K562 (cell line): ENCODE measurements around the gene SNAI1. TPM values are rescaled to one million over a fixed set of nuclear protein-coding genes. Genes with fewer than 3 reads are reported as not detected.
A peak's percentile ranks its signal among the peaks of the same experiment; 100 is the strongest.

ENCODE experiments used
- BRD9 ChIP-seq: fragments of 450-650 bp; IDR thresholded peaks from 2 replicates; pipeline ENCODE4 v1.6.1; 2018; ENCODE audit warnings: low read depth; ENCODE audit not compliant: partially characterized antibody
- CBFA2T2 ChIP-seq: fragments of 450-650 bp; conservative IDR thresholded peaks from 2 replicates; pipeline ENCODE4 v1.6.1; 2017; ENCODE audit warnings: mild to moderate bottlenecking
- CCNT2 ChIP-seq: IDR thresholded peaks from 2 replicates; pipeline ENCODE4 v1.6.1; 2011; ENCODE audit warnings: borderline replicate concordance, low read depth, mild to moderate bottlenecking, moderate library complexity, mixed read lengths, low read length; ENCODE audit not compliant: insufficient read length; ENCODE audit errors: extremely low read depth
- CXXC5 ChIP-seq: fragments of 250-450 bp; sonication (Bioruptor Pico); IDR thresholded peaks from 2 replicates; pipeline ENCODE4 v1.8.0; 2022; ENCODE audit warnings: inconsistent platforms, mild to moderate bottlenecking, moderate library complexity
- KLF1 ChIP-seq: fragments of 450-650 bp; IDR thresholded peaks from 2 replicates; pipeline ENCODE4 v1.6.1; 2016; ENCODE audit warnings: missing genetic modification characterization, missing compliant biosample characterization
- KLF13 ChIP-seq: fragments of 450-650 bp; IDR thresholded peaks from 2 replicates; pipeline ENCODE4 v1.6.1; 2016; ENCODE audit warnings: missing genetic modification characterization, low read depth, mild to moderate bottlenecking, missing compliant biosample characterization, moderate library complexity, borderline replicate concordance
- L3MBTL2 ChIP-seq: fragments of 450-650 bp; IDR thresholded peaks from 2 replicates; pipeline ENCODE4 v1.6.1; 2016; ENCODE audit warnings: mild to moderate bottlenecking, moderate library complexity
- NFXL1 ChIP-seq: fragments of 450-650 bp; formaldehyde crosslinking; IDR thresholded peaks from 2 replicates; pipeline ENCODE4 v1.4.0; 2021; ENCODE audit warnings: mild to moderate bottlenecking
- NRF1 ChIP-seq, 2 experiments: fragments of 450-650 bp; IDR thresholded peaks in 1 of 2; conservative IDR thresholded peaks in 1 of 2; 2 replicates each; pipeline ENCODE4 v1.6.1; 2014; ENCODE audit warnings: mild to moderate bottlenecking in 2 of 2
- PRDM10 ChIP-seq: fragments of 450-650 bp; IDR thresholded peaks from 2 replicates; pipeline ENCODE4 v1.6.1; 2018; ENCODE audit not compliant: partially characterized antibody
- RAD51 ChIP-seq: fragments of 450-650 bp; IDR thresholded peaks from 2 replicates; pipeline ENCODE4 v1.7.1; 2016; ENCODE audit warnings: low read depth, mild to moderate bottlenecking, borderline replicate concordance
- TRIM24 ChIP-seq, 2 experiments: fragments of 450-650 bp; IDR thresholded peaks; 2 replicates each; pipeline ENCODE4 v1.6.1; 2016
- ZBTB17 ChIP-seq: fragments of 450-650 bp; formaldehyde crosslinking; IDR thresholded peaks from 2 replicates; pipeline ENCODE4 v1.4.0; 2020; ENCODE audit warnings: mild to moderate bottlenecking
- ZHX1 ChIP-seq: fragments of 150-350 bp; conservative IDR thresholded peaks from 2 replicates; pipeline ENCODE4 v1.6.1; 2014; ENCODE audit warnings: low read length
- ZNF668 ChIP-seq: fragments of 250-450 bp; sonication (Bioruptor Pico); IDR thresholded peaks from 2 replicates; pipeline ENCODE4 v1.8.0; 2022; ENCODE audit warnings: mild to moderate bottlenecking, inconsistent platforms
- ZNF76 ChIP-seq: fragments of 250-450 bp; sonication (Bioruptor Pico); IDR thresholded peaks from 2 replicates; pipeline ENCODE4 v1.4.0; 2020; ENCODE audit warnings: mild to moderate bottlenecking, moderate library complexity, borderline replicate concordance
- polyA plus RNA-seq, 8 experiments: library from polyadenylated mRNA; depleted of rRNA in 4 of 8; stranded (reverse) in 5 of 8; unstranded in 3 of 8; fragments of >200 nt; fragmentation: Nextera tagmentation in 2 of 8; fragmentation: Illumina TruSeq in 1 of 8; extraction: Ambion mirVana in 2 of 8; extraction: Trizol in 1 of 8; gene quantifications; 2 replicates each; pipeline versions ENCODE4 v1.2.1 to v1.2.3, GENCODE V29; 2011 to 2014; ENCODE audit warnings: inconsistent platforms in 1 of 8, missing spikeins in 1 of 8
- total RNA-seq, 7 experiments: library from RNA; depleted of rRNA in 6 of 7; stranded (reverse); fragments of >200 nt in 6 of 7; fragmentation: Illumina TruSeq in 2 of 7; extraction: Trizol in 2 of 7; gene quantifications; 2 replicates each; pipeline versions ENCODE4 v1.2.1 to v1.2.3, GENCODE V29; 2011 to 2021; ENCODE audit warnings: low replicate concordance in 1 of 7
- TF ChIP-seq, protein P1 (sequence below): sonication (generic); formaldehyde crosslinking; IDR thresholded peaks from 2 replicates; pipeline ENCODE4 v1.8.0; 2022; ENCODE audit warnings: missing genetic modification reagents, mild to moderate bottlenecking, moderate library complexity, borderline replicate concordance

Gene SNAI1
- total and polyA plus RNA-seq, 9 of the 15 experiments (the other 6 are each of a cell fraction or from before 2014, with no cell fraction given): 0.32 to 11.6 (median 2.0) TPM

- peak; percentile 59; the same call in 1 of the 2 replicates for TF ChIP-seq KLF1 (tag)
- peak; percentile 50 for TF ChIP-seq CCNT2
- TF ChIP-seq ZHX1: no peak
- TF ChIP-seq ZNF668 (CRISPR knock-in tag): no peak
- TF ChIP-seq, protein P1, sequence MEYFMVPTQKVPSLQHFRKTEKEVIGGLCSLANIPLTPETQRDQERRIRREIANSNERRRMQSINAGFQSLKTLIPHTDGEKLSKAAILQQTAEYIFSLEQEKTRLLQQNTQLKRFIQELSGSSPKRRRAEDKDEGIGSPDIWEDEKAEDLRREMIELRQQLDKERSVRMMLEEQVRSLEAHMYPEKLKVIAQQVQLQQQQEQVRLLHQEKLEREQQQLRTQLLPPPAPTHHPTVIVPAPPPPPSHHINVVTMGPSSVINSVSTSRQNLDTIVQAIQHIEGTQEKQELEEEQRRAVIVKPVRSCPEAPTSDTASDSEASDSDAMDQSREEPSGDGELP (CRISPR knock-in tag): peak; percentile 80
- TF ChIP-seq NRF1 (conservative IDR thresholded peaks at IDR 0.05 in 1 of 2, IDR thresholded peaks at IDR 0.05 in 1 of 2): peak; percentile 66 to 71
- TF ChIP-seq L3MBTL2: peak; percentile 98
- peak; percentile 84; the same call in 1 of the 2 replicates for TF ChIP-seq KLF13 (tag)
- TF ChIP-seq BRD9: peak; percentile 75
- TF ChIP-seq PRDM10: peak; percentile 34
- 0 out of 2 replicates have a peak, but pooled peaks have one; percentile 47 for TF ChIP-seq ZBTB17
- TF ChIP-seq ZNF76 (CRISPR knock-in tag): no peak
- no peak for TF ChIP-seq NFXL1 (CRISPR knock-in tag)
- 0 out of 4 replicates have a peak, but pooled peaks of 1 of the 2 experiments have one; percentile 27 for TF ChIP-seq TRIM24 (IDR thresholded peaks at IDR 0.05)
- peak; percentile 32; the same call in 1 of the 2 replicates for TF ChIP-seq CBFA2T2
- peak; percentile 48; the same call in 1 of the 2 replicates for TF ChIP-seq RAD51
- TF ChIP-seq CXXC5 (CRISPR knock-in tag): peak; percentile 82
Observed at GRCh38 chr20:49979030-49979832, 3.5 kb upstream of the SNAI1 start (continued).
